Kidney epithelial cell (primary cell): ENCODE measurements around the gene PIP4K2A. TPM values are rescaled to one million over a fixed set of nuclear protein-coding genes. Genes with fewer than 3 reads are reported as not detected.

ENCODE experiments used
- DNase-seq: peaks from one replicate; pipeline ENCODE4 v3.0.0-alpha.2; 2010; ENCODE audit warnings: low read depth
- H3K27me3 ChIP-seq: 2 replicates; pipeline ENCODE4 v1.6.0; 2011; ENCODE audit warnings: low read length; ENCODE audit not compliant: control insufficient read depth, insufficient read depth
- H3K36me3 ChIP-seq: 2 replicates; pipeline ENCODE4 v1.5.1; 2011; ENCODE audit warnings: low read length; ENCODE audit not compliant: control insufficient read depth, insufficient read depth
- H3K4me3 ChIP-seq: 2 replicates; pipeline ENCODE4 v1.5.1; 2011; ENCODE audit warnings: low read depth, mild to moderate bottlenecking, control low read depth, low read length
- CTCF ChIP-seq: IDR thresholded peaks from 2 replicates; pipeline ENCODE4 v1.5.1; 2011; ENCODE audit warnings: mild to moderate bottlenecking, moderate library complexity, low read length, control low read depth, inconsistent platforms; ENCODE audit not compliant: insufficient read depth, poor library complexity, severe bottlenecking
- total RNA-seq: library from RNA; depleted of rRNA; stranded (reverse); fragments of >200 nt; gene quantifications from 2 replicates; pipeline ENCODE4 v1.2.3, GENCODE V29; 2015

PIP4K2A gene
- total RNA-seq, 1 donor from 2014 or later, result 23.6 TPM

GRCh38 chr10:22704942-22705341, 9.4 kb downstream of the PIP4K2A start:
- no peak for TF ChIP-seq CTCF
- Histone ChIP-seq H3K27me3 (no peaks in the 10 kb centered on the region), H3K36me3 (no peaks in the 10 kb centered on the region), H3K4me3 (no peak overlapping the region)
- DNase-seq, result no peak

GRCh38 chr10:22704471-22704911, 9.9 kb downstream of the PIP4K2A start:
- H3K27me3 ChIP-seq, result no peaks in the 10 kb centered on the region
- no peaks in the 10 kb centered on the region for H3K36me3 ChIP-seq
- no peak for DNase-seq
- H3K4me3 ChIP-seq, result no peak overlapping the region
- no peak for TF ChIP-seq CTCF

GRCh38 chr10:22702348-22702747, 12.0 kb downstream of the PIP4K2A start:
- no peak for TF ChIP-seq CTCF
- no peaks in the 10 kb centered on the region for H3K27me3 ChIP-seq
- H3K36me3 ChIP-seq, result no peaks in the 10 kb centered on the region
- no peak for DNase-seq
- no peak overlapping the region for H3K4me3 ChIP-seq

GRCh38 chr10:22701132-22701826, 13.1 kb downstream of the PIP4K2A start:
- TF ChIP-seq CTCF, result no peak
- Histone ChIP-seq H3K27me3 (no peaks in the 10 kb centered on the region), H3K4me3 (no peak overlapping the region), H3K36me3 (no peaks in the 10 kb centered on the region)
- DNase-seq, result no peak

- H3K4me3 ChIP-seq, result no peak overlapping the region
- TF ChIP-seq CTCF, result no peak
- no peaks in the 10 kb centered on the region for H3K36me3 ChIP-seq
- no peaks in the 10 kb centered on the region for H3K27me3 ChIP-seq
- DNase-seq, result no peak
Observed at GRCh38 chr10:22700489-22700888, 13.9 kb downstream of the PIP4K2A start.

- Histone ChIP-seq H3K4me3 (no peak overlapping the region), H3K36me3 (no peaks in the 10 kb centered on the region), H3K27me3 (no peaks in the 10 kb centered on the region)
- DNase-seq, result no peak
- TF ChIP-seq CTCF, result no peak
Observed at GRCh38 chr10:22699976-22700375, 14.4 kb downstream of the PIP4K2A start.
